HepG2 (cell line): ENCODE results near the gene RPAP3. TPM values are rescaled to one million over a fixed set of nuclear protein-coding genes. Genes with fewer than 3 reads are reported as not detected.

ENCODE experiments used
- ATF3 ChIP-seq: sonication (generic); formaldehyde crosslinking; IDR thresholded peaks from 2 replicates; pipeline ENCODE4 v1.4.0; 2020; ENCODE audit warnings: missing genetic modification reagents
- CBX1 ChIP-seq: IDR thresholded peaks from one replicate; pipeline ENCODE4 v1.6.1; 2016; ENCODE audit warnings: antibody characterized with exemption, low read depth
- HHEX ChIP-seq: IDR thresholded peaks from 2 replicates; pipeline ENCODE4 v1.6.1; 2016; ENCODE audit warnings: control low read depth
- JUN ChIP-seq: sonication (generic); formaldehyde crosslinking; IDR thresholded peaks from 2 replicates; pipeline ENCODE4 v1.4.0; 2020; ENCODE audit warnings: mild to moderate bottlenecking, missing genetic modification reagents
- LCORL ChIP-seq, 2 experiments: fragments of 450-650 bp in 1 of 2; sonication (generic) in 1 of 2; formaldehyde crosslinking in 1 of 2; IDR thresholded peaks; 2 replicates each; pipeline versions ENCODE4 v1.5.0 to v1.6.1; 2017 to 2020; ENCODE audit warnings: antibody characterized with exemption in 1 of 2, missing genetic modification reagents in 1 of 2
- NFIB ChIP-seq: sonication (generic); formaldehyde crosslinking; IDR thresholded peaks from 2 replicates; pipeline ENCODE4 v1.9.0; 2021; ENCODE audit warnings: missing genetic modification reagents, mild to moderate bottlenecking, borderline replicate concordance
- NR3C1 ChIP-seq: sonication (generic); formaldehyde crosslinking; IDR thresholded peaks from 2 replicates; pipeline ENCODE4 v1.4.0; 2020; ENCODE audit warnings: missing genetic modification reagents
- PCBP1 ChIP-seq: fragments of 200-400 bp; formaldehyde crosslinking; IDR thresholded peaks from 2 replicates; pipeline ENCODE4 v1.6.1; 2017; ENCODE audit warnings: mild to moderate bottlenecking, low read depth, low read length, borderline replicate concordance
- PHB2 ChIP-seq: fragments of 450-650 bp; IDR thresholded peaks from 2 replicates; pipeline ENCODE4 v1.6.1; 2018; ENCODE audit not compliant: partially characterized antibody
- REXO4 ChIP-seq: sonication (generic); formaldehyde crosslinking; IDR thresholded peaks from 2 replicates; pipeline ENCODE4 v1.8.0; 2022; ENCODE audit warnings: missing genetic modification reagents, mild to moderate bottlenecking, borderline replicate concordance
- SMAD3 ChIP-seq: sonication (generic); formaldehyde crosslinking; IDR thresholded peaks from 2 replicates; pipeline ENCODE4 v1.4.0; 2020; ENCODE audit warnings: missing genetic modification reagents
- ZFP1 ChIP-seq: IDR thresholded peaks from 2 replicates; pipeline ENCODE4 v1.6.1; 2016
- ZNF224 ChIP-seq: sonication (generic); formaldehyde crosslinking; IDR thresholded peaks from 2 replicates; pipeline ENCODE4 v1.5.0; 2020; ENCODE audit warnings: mild to moderate bottlenecking, missing genetic modification reagents
- ZNF235 ChIP-seq: sonication (generic); formaldehyde crosslinking; IDR thresholded peaks from 2 replicates; pipeline ENCODE4 v1.8.1; 2023; ENCODE audit warnings: mild to moderate bottlenecking, missing genetic modification reagents, borderline replicate concordance
- ZNF260 ChIP-seq: sonication (generic); formaldehyde crosslinking; IDR thresholded peaks from 2 replicates; pipeline ENCODE4 v1.4.0; 2020; ENCODE audit warnings: missing genetic modification reagents, low read depth, mild to moderate bottlenecking, borderline replicate concordance
- ZNF317 ChIP-seq: sonication (generic); formaldehyde crosslinking; IDR thresholded peaks from 2 replicates; pipeline ENCODE4 v1.5.0; 2020; ENCODE audit warnings: mild to moderate bottlenecking, missing genetic modification reagents
- ZNF564 ChIP-seq: sonication (generic); formaldehyde crosslinking; IDR thresholded peaks from 2 replicates; pipeline ENCODE4 v1.8.1; 2023; ENCODE audit warnings: mild to moderate bottlenecking, missing genetic modification reagents
- ZNF570 ChIP-seq: sonication (generic); formaldehyde crosslinking; IDR thresholded peaks from 2 replicates; pipeline ENCODE4 v1.4.0; 2020; ENCODE audit warnings: mild to moderate bottlenecking, missing genetic modification reagents, borderline replicate concordance
- ZNF720 ChIP-seq: sonication (generic); formaldehyde crosslinking; IDR thresholded peaks from 2 replicates; pipeline ENCODE4 v1.4.0; 2020; ENCODE audit warnings: missing genetic modification reagents
- ZNF788 ChIP-seq: sonication (generic); formaldehyde crosslinking; IDR thresholded peaks from 2 replicates; pipeline ENCODE4 v1.5.0; 2020; ENCODE audit warnings: mild to moderate bottlenecking, missing genetic modification reagents, borderline replicate concordance
- polyA plus RNA-seq, 8 experiments: library from polyadenylated mRNA; depleted of rRNA in 3 of 8; stranded (reverse) in 7 of 8; unstranded in 1 of 8; fragments of >200 nt; fragmentation: Illumina TruSeq in 4 of 8; extraction: Trizol in 4 of 8; gene quantifications; 2 replicates each; pipeline versions ENCODE4 v1.2.1 to v1.2.3, GENCODE V29; 2011 to 2016; ENCODE audit warnings: low read depth in 4 of 8, missing spikeins in 1 of 8, mixed read lengths in 1 of 8; ENCODE audit not compliant: insufficient read depth in 1 of 8
- total RNA-seq, 5 experiments: library from RNA; depleted of rRNA; stranded (reverse); fragments of >200 nt; fragmentation: Illumina TruSeq; extraction: Trizol; gene quantifications; 2 replicates each; pipeline ENCODE4 v1.2.3, GENCODE V29; 2016; ENCODE audit warnings: low read depth in 1 of 5
- TF ChIP-seq, protein P1 (sequence below): sonication (generic); formaldehyde crosslinking; IDR thresholded peaks from 2 replicates; pipeline ENCODE4 v1.4.0; 2020; ENCODE audit warnings: missing genetic modification reagents, borderline replicate concordance
- TF ChIP-seq, protein P2 (sequence below): sonication (generic); formaldehyde crosslinking; IDR thresholded peaks from 2 replicates; pipeline ENCODE4 v1.4.0; 2020; ENCODE audit warnings: mild to moderate bottlenecking, missing genetic modification reagents
- TF ChIP-seq, protein P3 (sequence below): sonication (generic); formaldehyde crosslinking; IDR thresholded peaks from 2 replicates; pipeline ENCODE4 v1.4.0; 2020; ENCODE audit warnings: missing genetic modification reagents

RPAP3 gene
- total and polyA plus RNA-seq, 2 of the 13 experiments (the other 11 are each of a cell fraction or from before 2014, with no cell fraction given), result 8.8 to 32.8 TPM

DNA sequence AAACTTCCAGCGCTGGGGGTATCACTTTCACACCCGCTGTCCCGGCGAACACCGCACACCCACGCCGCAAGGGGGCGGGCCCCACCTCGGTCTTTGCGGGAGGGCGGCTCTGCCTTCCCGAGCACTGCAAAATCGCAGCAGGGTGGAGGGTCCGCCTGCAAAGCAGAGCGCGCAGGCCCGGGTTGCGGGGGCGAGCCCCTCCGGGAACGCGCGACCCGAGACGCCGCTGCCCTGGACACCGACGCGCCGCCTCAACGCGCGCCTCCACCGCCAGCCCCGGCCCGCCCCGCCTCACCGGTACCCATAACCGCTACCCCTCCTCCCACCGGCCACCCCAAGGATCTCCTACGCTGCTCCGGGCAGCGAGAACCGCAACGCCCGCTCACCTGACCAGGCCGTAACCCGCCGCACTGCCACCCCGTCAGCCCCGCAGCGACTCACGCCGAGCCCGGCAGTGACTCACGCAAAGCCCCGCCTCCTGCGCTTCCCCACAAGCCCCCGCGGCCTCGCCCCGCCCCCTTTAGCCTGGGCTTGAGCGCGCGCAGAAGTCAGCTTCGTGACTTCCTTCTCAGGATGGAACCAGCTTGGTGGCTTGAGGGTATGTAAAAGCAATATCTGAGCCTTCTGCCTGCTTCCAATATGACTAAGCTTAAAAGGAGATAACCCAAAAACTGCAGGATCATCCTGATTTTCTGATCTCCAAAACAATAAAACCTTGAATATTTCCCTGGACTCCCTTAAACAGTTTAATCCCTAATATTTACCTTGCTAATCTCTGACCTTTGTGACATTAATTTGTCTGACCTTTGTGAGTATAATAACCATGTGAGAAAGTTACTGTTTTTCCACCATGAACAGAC lies at the start of gene RPAP3 (continued):
- TF ChIP-seq NR3C1 (CRISPR knock-in tag) (no peak), ZNF317 (peak; percentile 64), JUN (CRISPR knock-in tag) (peak; percentile 63; the same call in 1 of the 2 replicates), ATF3 (CRISPR knock-in tag) (peak; percentile 65), PCBP1 (no peak), LCORL (IDR thresholded peaks at IDR 0.05) (no peak), LCORL (CRISPR knock-in tag; IDR thresholded peaks at IDR 0.05) (no peak), SMAD3 (CRISPR knock-in tag) (no peak), ZNF235 (peak; percentile 82; the same call in 1 of the 2 replicates), PHB2 (no peak), ZNF224 (0 out of 2 replicates have a peak, but pooled peaks have one; percentile 69), ZFP1 (CRISPR knock-in tag) (no peak), ZNF570 (no peak), NFIB (CRISPR knock-in tag) (no peak), CBX1 (no peak), ZNF788 (CRISPR knock-in tag) (peak; percentile 33; the same call in 1 of the 2 replicates), ZNF260 (CRISPR knock-in tag) (no peak), REXO4 (no peak), ZNF564 (CRISPR knock-in tag) (no peak), HHEX (CRISPR knock-in tag) (no peak), ZNF720 (CRISPR knock-in tag) (no peak)
- TF ChIP-seq, protein P1, sequence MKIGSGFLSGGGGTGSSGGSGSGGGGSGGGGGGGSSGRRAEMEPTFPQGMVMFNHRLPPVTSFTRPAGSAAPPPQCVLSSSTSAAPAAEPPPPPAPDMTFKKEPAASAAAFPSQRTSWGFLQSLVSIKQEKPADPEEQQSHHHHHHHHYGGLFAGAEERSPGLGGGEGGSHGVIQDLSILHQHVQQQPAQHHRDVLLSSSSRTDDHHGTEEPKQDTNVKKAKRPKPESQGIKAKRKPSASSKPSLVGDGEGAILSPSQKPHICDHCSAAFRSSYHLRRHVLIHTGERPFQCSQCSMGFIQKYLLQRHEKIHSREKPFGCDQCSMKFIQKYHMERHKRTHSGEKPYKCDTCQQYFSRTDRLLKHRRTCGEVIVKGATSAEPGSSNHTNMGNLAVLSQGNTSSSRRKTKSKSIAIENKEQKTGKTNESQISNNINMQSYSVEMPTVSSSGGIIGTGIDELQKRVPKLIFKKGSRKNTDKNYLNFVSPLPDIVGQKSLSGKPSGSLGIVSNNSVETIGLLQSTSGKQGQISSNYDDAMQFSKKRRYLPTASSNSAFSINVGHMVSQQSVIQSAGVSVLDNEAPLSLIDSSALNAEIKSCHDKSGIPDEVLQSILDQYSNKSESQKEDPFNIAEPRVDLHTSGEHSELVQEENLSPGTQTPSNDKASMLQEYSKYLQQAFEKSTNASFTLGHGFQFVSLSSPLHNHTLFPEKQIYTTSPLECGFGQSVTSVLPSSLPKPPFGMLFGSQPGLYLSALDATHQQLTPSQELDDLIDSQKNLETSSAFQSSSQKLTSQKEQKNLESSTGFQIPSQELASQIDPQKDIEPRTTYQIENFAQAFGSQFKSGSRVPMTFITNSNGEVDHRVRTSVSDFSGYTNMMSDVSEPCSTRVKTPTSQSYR (CRISPR knock-in tag), result 0 out of 2 replicates have a peak, but pooled peaks have one; percentile 14
- TF ChIP-seq, protein P2, sequence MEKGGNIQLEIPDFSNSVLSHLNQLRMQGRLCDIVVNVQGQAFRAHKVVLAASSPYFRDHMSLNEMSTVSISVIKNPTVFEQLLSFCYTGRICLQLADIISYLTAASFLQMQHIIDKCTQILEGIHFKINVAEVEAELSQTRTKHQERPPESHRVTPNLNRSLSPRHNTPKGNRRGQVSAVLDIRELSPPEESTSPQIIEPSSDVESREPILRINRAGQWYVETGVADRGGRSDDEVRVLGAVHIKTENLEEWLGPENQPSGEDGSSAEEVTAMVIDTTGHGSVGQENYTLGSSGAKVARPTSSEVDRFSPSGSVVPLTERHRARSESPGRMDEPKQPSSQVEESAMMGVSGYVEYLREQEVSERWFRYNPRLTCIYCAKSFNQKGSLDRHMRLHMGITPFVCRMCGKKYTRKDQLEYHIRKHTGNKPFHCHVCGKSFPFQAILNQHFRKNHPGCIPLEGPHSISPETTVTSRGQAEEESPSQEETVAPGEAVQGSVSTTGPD (CRISPR knock-in tag), result no peak
- TF ChIP-seq, protein P3, sequence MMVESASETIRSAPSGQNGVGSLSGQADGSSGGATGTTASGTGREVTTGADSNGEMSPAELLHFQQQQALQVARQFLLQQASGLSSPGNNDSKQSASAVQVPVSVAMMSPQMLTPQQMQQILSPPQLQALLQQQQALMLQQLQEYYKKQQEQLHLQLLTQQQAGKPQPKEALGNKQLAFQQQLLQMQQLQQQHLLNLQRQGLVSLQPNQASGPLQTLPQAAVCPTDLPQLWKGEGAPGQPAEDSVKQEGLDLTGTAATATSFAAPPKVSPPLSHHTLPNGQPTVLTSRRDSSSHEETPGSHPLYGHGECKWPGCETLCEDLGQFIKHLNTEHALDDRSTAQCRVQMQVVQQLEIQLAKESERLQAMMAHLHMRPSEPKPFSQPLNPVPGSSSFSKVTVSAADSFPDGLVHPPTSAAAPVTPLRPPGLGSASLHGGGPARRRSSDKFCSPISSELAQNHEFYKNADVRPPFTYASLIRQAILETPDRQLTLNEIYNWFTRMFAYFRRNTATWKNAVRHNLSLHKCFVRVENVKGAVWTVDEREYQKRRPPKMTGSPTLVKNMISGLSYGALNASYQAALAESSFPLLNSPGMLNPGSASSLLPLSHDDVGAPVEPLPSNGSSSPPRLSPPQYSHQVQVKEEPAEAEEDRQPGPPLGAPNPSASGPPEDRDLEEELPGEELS (CRISPR knock-in tag), result peak; percentile 13; the same call in 1 of the 2 replicates
